OCI-LY1 (cell line): ENCODE data around the gene UNC93B1.

Experiments used
- EZH2 ChIP-seq: fragments of 200-600 bp; sonication (generic), shearing (Covaris generic); IDR thresholded peaks from 2 replicates; pipeline ENCODE4 v1.8.0; 2017; ENCODE audit warnings: borderline replicate concordance, mixed run types, mild to moderate bottlenecking, antibody characterized with exemption, low read length, moderate library complexity, mixed read lengths
- TF ChIP-seq, protein P1 (sequence below): fragments of 200-600 bp; sonication (generic), shearing (Covaris generic); IDR thresholded peaks from 2 replicates; pipeline ENCODE4 v1.5.1; 2017; ENCODE audit warnings: mild to moderate bottlenecking, antibody characterized with exemption, low read length, moderate library complexity, mixed read lengths

DNA sequence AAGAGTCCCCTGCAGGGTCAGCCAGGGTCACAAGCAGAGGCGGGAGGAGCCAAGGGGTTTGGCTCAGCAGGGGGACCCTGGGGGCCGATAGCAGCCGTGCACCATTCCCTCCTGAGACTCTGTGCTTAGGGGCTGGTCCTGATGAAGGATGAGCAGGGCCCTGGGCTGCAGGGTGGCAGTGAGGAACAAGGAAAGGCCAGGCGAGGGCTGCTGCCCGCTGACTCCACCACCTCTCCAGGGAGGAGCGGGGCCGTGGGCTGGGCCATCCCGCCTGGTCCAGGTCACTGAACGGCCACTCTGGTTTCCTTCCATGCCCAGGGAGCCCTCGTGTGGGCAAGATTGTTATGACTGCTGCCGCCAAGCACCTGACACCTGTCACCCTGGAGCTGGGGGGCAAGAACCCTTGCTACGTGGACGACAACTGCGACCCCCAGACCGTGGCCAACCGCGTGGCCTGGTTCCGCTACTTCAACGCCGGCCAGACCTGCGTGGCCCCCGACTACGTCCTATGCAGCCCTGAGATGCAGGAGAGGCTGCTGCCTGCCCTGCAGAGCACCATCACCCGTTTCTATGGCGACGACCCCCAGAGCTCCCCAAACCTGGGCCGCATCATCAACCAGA is 17.4 kb upstream of the UNC93B1 start:
- TF ChIP-seq, protein P1, sequence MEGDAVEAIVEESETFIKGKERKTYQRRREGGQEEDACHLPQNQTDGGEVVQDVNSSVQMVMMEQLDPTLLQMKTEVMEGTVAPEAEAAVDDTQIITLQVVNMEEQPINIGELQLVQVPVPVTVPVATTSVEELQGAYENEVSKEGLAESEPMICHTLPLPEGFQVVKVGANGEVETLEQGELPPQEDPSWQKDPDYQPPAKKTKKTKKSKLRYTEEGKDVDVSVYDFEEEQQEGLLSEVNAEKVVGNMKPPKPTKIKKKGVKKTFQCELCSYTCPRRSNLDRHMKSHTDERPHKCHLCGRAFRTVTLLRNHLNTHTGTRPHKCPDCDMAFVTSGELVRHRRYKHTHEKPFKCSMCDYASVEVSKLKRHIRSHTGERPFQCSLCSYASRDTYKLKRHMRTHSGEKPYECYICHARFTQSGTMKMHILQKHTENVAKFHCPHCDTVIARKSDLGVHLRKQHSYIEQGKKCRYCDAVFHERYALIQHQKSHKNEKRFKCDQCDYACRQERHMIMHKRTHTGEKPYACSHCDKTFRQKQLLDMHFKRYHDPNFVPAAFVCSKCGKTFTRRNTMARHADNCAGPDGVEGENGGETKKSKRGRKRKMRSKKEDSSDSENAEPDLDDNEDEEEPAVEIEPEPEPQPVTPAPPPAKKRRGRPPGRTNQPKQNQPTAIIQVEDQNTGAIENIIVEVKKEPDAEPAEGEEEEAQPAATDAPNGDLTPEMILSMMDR: peak; percentile 49
- no peak for TF ChIP-seq EZH2
